Right renal pelvis (tissue), 4 donors: Measurements from ENCODE around the gene HYOU1. TPM values are rescaled to one million over a fixed set of nuclear protein-coding genes. Genes with fewer than 3 reads are reported as not detected.
"Not testable (repeated sequence)": the region's sequence is repeated elsewhere in the genome, so short reads cannot be mapped to it uniquely, and the experiment has no call there.

Experiments used
- DNase-seq, 4 donors: peaks; one replicate each; pipeline ENCODE4 v3.0.0-alpha.2; 2013; ENCODE audit warnings: low read depth in 4 of 4, low spot score in 3 of 4, missing footprints in 1 of 4
- polyA plus RNA-seq, 4 donors: library from polyadenylated mRNA; unstranded; fragments of 120-200 nt; gene quantifications; one replicate each; pipeline ENCODE4 v1.2.1, GENCODE V29; 2013; ENCODE audit not compliant: insufficient read length in 4 of 4

HYOU1 gene
- polyA plus RNA-seq, result 100 to 1,000 TPM; 111 to 133 (median 122) TPM

- peak; percentile 90 to 94 (median 92) for DNase-seq
Measured at GRCh38 chr11:119057000-119057769, at the start of gene HYOU1. Gene HYOU1, minus strand, starts transcription at chr11:119057205. Its CDS starts 1,045 bp downstream, at chr11:119056160.

- no peak for DNase-seq
Measured at GRCh38 chr11:119103793-119104192, 46.8 kb upstream of the HYOU1 start.

- DNase-seq, result not testable (repeated sequence)
Measured at GRCh38 chr11:119103161-119103664, 46.2 kb upstream of the HYOU1 start.

- DNase-seq, result peak in 3 of 4 donors; percentile 90 to 92 (median 91)
Measured at GRCh38 chr11:119101759-119102423, 44.9 kb upstream of the HYOU1 start, which contains the start of gene DPAGT1. Gene DPAGT1, minus strand, starts transcription at chr11:119101853. Its CDS starts 198 bp downstream, at chr11:119101655.

GRCh38 chr11:119100994-119101758 lies 44.2 kb upstream of the HYOU1 start:
- no peak for DNase-seq

GRCh38 chr11:119100246-119100970 lies 43.4 kb upstream of the HYOU1 start:
- DNase-seq, result no peak

GRCh38 chr11:119099711-119100110 lies 42.7 kb upstream of the HYOU1 start:
- no peak for DNase-seq

GRCh38 chr11:119095066-119095880 lies 38.3 kb upstream of the HYOU1 start:
- DNase-seq, result peak; percentile 94 to 99 (median 99)

GRCh38 chr11:119094816-119095065 lies 37.7 kb upstream of the HYOU1 start:
- DNase-seq, result peak in 2 of 4 donors; percentile 56 to 63

- no peak for DNase-seq
Measured at GRCh38 chr11:119093942-119094815, 37.2 kb upstream of the HYOU1 start.

GRCh38 chr11:119092880-119093842 lies 36.2 kb upstream of the HYOU1 start:
- no peak for DNase-seq

GRCh38 chr11:119091966-119092879 lies 35.2 kb upstream of the HYOU1 start:
- no peak for DNase-seq

- DNase-seq, result no peak
Measured at GRCh38 chr11:119091178-119091577, 34.2 kb upstream of the HYOU1 start.

- DNase-seq, result no peak
Measured at GRCh38 chr11:119089319-119089718, 32.3 kb upstream of the HYOU1 start.

- no peak for DNase-seq
Measured at GRCh38 chr11:119088406-119088805, 31.4 kb upstream of the HYOU1 start.

GRCh38 chr11:119087747-119088241 lies 30.8 kb upstream of the HYOU1 start:
- no peak for DNase-seq
